ENCODE results near the gene TK2.

TK2 gene

GRCh38 chr16:66481081-66481942 lies 68.6 kb downstream of the TK2 start:
- TF ChIP-seq RAD21 (IDR thresholded peaks at IDR 0.05; ENCODE audit: low read depth) (no peak), TAF1 (IDR thresholded peaks at IDR 0.05; ENCODE audit: low read depth) (no peak), TCF12 (IDR thresholded peaks at IDR 0.05; ENCODE audit: low read depth) (no peak), MAX (IDR thresholded peaks at IDR 0.05) (no peak), FOXM1 (IDR thresholded peaks at IDR 0.05; ENCODE audit: borderline replicate concordance, low read depth) (no peak), EP300 (IDR thresholded peaks at IDR 0.05; ENCODE audit: borderline replicate concordance) (no peak), CREB1 (IDR thresholded peaks at IDR 0.05; ENCODE audit: low read depth) (no peak), TEAD4 (IDR thresholded peaks at IDR 0.05) (no peak), NFIC (IDR thresholded peaks at IDR 0.05) (no peak), ZBTB7A (IDR thresholded peaks at IDR 0.05; ENCODE audit: low read depth) (no peak), YY1 (IDR thresholded peaks at IDR 0.05; ENCODE audit: low read depth) (no peak)
- TF ChIP-seq, protein P1, sequence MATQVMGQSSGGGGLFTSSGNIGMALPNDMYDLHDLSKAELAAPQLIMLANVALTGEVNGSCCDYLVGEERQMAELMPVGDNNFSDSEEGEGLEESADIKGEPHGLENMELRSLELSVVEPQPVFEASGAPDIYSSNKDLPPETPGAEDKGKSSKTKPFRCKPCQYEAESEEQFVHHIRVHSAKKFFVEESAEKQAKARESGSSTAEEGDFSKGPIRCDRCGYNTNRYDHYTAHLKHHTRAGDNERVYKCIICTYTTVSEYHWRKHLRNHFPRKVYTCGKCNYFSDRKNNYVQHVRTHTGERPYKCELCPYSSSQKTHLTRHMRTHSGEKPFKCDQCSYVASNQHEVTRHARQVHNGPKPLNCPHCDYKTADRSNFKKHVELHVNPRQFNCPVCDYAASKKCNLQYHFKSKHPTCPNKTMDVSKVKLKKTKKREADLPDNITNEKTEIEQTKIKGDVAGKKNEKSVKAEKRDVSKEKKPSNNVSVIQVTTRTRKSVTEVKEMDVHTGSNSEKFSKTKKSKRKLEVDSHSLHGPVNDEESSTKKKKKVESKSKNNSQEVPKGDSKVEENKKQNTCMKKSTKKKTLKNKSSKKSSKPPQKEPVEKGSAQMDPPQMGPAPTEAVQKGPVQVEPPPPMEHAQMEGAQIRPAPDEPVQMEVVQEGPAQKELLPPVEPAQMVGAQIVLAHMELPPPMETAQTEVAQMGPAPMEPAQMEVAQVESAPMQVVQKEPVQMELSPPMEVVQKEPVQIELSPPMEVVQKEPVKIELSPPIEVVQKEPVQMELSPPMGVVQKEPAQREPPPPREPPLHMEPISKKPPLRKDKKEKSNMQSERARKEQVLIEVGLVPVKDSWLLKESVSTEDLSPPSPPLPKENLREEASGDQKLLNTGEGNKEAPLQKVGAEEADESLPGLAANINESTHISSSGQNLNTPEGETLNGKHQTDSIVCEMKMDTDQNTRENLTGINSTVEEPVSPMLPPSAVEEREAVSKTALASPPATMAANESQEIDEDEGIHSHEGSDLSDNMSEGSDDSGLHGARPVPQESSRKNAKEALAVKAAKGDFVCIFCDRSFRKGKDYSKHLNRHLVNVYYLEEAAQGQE (IDR thresholded peaks at IDR 0.05; ENCODE audit: low read depth), result no peak
- TF ChIP-seq, protein P2, sequence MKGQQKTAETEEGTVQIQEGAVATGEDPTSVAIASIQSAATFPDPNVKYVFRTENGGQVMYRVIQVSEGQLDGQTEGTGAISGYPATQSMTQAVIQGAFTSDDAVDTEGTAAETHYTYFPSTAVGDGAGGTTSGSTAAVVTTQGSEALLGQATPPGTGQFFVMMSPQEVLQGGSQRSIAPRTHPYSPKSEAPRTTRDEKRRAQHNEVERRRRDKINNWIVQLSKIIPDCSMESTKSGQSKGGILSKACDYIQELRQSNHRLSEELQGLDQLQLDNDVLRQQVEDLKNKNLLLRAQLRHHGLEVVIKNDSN (IDR thresholded peaks at IDR 0.05), result no peak

DNA sequence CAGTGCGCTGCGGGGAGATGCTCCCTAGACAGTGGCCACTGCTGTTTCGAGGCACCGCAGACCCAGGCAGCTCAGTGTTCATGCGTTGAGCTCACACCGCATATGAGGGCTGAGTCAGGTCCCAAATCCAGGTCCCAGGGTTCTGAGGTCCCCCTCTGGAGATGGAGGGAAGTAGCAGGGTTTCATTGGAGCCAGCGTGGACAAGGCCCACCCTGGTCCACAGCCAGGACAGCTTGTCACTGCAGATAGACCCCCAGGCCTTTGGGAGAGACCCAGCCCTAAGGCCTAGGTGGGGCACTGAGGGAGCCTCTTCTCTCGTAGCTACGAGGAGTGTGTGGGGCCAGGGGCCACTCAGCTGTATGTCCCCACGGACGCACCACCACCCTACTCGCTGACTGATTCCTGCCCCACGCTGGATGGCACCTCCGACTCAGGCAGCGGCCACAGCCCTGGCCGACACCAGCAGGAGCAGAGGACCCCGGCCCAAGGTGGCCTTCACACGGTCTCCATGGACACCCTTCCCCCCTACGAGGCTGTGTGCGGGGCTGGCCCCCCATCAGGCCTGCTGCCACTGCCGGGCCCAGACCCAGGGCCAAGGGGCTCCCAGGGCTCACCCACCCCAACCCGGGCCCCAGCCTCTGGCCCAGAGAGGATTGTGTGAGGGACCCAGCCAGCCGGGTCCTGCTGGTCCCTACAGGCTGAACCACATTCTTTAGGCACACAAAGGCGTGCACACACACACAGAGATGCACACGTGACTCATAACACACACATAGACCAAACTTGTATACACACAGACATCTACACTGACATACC lies 69.4 kb downstream of the TK2 start:
- TF ChIP-seq, protein P1 (IDR thresholded peaks at IDR 0.05; ENCODE audit: low read depth), result no peak
- TF ChIP-seq MAX (IDR thresholded peaks at IDR 0.05) (no peak), ZBTB7A (IDR thresholded peaks at IDR 0.05; ENCODE audit: low read depth) (no peak), EGR1 (IDR thresholded peaks at IDR 0.05) (no peak), YY1 (IDR thresholded peaks at IDR 0.05; ENCODE audit: low read depth) (no peak)
- TF ChIP-seq, protein P2 (IDR thresholded peaks at IDR 0.05), result peak; percentile 67

GRCh38 chr16:66479661-66480264 lies 70.2 kb downstream of the TK2 start:
- TF ChIP-seq EGR1 (IDR thresholded peaks at IDR 0.05) (no peak), TEAD4 (IDR thresholded peaks at IDR 0.05) (no peak), EP300 (IDR thresholded peaks at IDR 0.05; ENCODE audit: borderline replicate concordance) (no peak), CREB1 (IDR thresholded peaks at IDR 0.05; ENCODE audit: low read depth) (no peak), ZBTB7A (IDR thresholded peaks at IDR 0.05; ENCODE audit: low read depth) (no peak), FOXM1 (IDR thresholded peaks at IDR 0.05; ENCODE audit: borderline replicate concordance, low read depth) (no peak), TCF12 (IDR thresholded peaks at IDR 0.05; ENCODE audit: low read depth) (no peak), TAF1 (IDR thresholded peaks at IDR 0.05; ENCODE audit: low read depth) (no peak), RAD21 (IDR thresholded peaks at IDR 0.05; ENCODE audit: low read depth) (no peak), MAX (IDR thresholded peaks at IDR 0.05) (no peak), CEBPB (IDR thresholded peaks at IDR 0.05) (no peak), NFIC (IDR thresholded peaks at IDR 0.05) (no peak)
- TF ChIP-seq, protein P1 (IDR thresholded peaks at IDR 0.05; ENCODE audit: low read depth), result no peak
- TF ChIP-seq, protein P2 (IDR thresholded peaks at IDR 0.05), result no peak

Measured in Ishikawa (cell line).